BJ (cell line): ENCODE results near the gene P2RY8. TPM values are rescaled to one million over a fixed set of nuclear protein-coding genes. Genes with fewer than 3 reads are reported as not detected.
A peak's percentile ranks its signal among the peaks of the same experiment; 100 is the strongest.

ENCODE experiments used
- CTCF ChIA-PET: fragments of 350-600 bp; formaldehyde crosslinking; extraction: SDS; loops from one replicate; lab custom pipeline; 2021; ENCODE audit warnings: antibody characterized with exemption, inconsistent platforms; lab: Yijun Ruan, JAX
- POLR2A ChIA-PET: fragments of 300-600 bp; sonication (Branson Sonifier 250); formaldehyde crosslinking; extraction: SDS; loops from one replicate; lab custom pipeline; 2021; ENCODE audit warnings: antibody characterized with exemption; lab: Charles Lee
- DNase-seq: peaks from one replicate; pipeline ENCODE4 v3.0.0-alpha.2; 2011; ENCODE audit warnings: low read depth
- H3K27me3 ChIP-seq: 2 replicates; pipeline ENCODE4 v1.6.0; 2011; ENCODE audit warnings: low read length; ENCODE audit not compliant: control insufficient read depth, insufficient read depth
- H3K36me3 ChIP-seq: 2 replicates; pipeline ENCODE4 v1.5.1; 2011; ENCODE audit warnings: low read length; ENCODE audit not compliant: control insufficient read depth, insufficient read depth
- H3K4me3 ChIP-seq: 2 replicates; pipeline ENCODE4 v1.5.1; 2011; ENCODE audit warnings: low read depth, mild to moderate bottlenecking, control low read depth, low read length
- CTCF ChIP-seq: IDR thresholded peaks from 2 replicates; pipeline ENCODE4 v1.5.1; 2011; ENCODE audit warnings: low read depth, mild to moderate bottlenecking, control low read depth, inconsistent platforms, low read length, moderate library complexity; ENCODE audit not compliant: insufficient read depth
- polyA minus RNA-seq: library from RNA; depleted of rRNA, polyadenylated mRNA; stranded (reverse); fragments of >200 nt; gene quantifications from 2 replicates; pipeline ENCODE4 v1.2.3, GENCODE V29; 2011; rRNA and poly(A)+ RNA removed
- polyA plus RNA-seq: library from polyadenylated mRNA; depleted of rRNA; stranded (reverse); fragments of >200 nt; gene quantifications from 2 replicates; pipeline ENCODE4 v1.2.3, GENCODE V29; 2011; rRNA removed

The P2RY8 gene
- polyA plus RNA-seq (not detected in 2 replicates), polyA minus RNA-seq (not detected in 2 replicates)

GRCh38 chrX:1537031-1537715, at the start of gene P2RY8:
Gene P2RY8, minus strand, starts transcription at chrX:1537185. Its CDS starts 70,627 bp downstream, at chrX:1466558.
- no peak within 1 kb of the TSS for H3K4me3 ChIP-seq
- no peak for TF ChIP-seq CTCF
- H3K27me3 ChIP-seq, result no peaks in the 10 kb centered on the region
- ChIA-PET CTCF (no interaction called here), POLR2A (no interaction called here)
- peak; percentile 0 for DNase-seq
- H3K36me3 ChIP-seq, result no peaks in the 10 kb centered on the region

GRCh38 chrX:1584237-1585011, 47.4 kb upstream of the P2RY8 start:
- CTCF ChIA-PET, result no interaction called here
- no peak for DNase-seq
- POLR2A ChIA-PET, result no interaction called here
- H3K36me3 ChIP-seq, result no peaks in the 10 kb centered on the region
- no peak overlapping the region for H3K4me3 ChIP-seq
- no peak for TF ChIP-seq CTCF
- H3K27me3 ChIP-seq, result no peaks in the 10 kb centered on the region

- Histone ChIP-seq H3K36me3 (no peaks in the 10 kb centered on the region), H3K27me3 (no peaks in the 10 kb centered on the region), H3K4me3 (no peak overlapping the region)
- no peak for DNase-seq
- no peak for TF ChIP-seq CTCF
- ChIA-PET POLR2A (no interaction called here), CTCF (no interaction called here)
Observed at GRCh38 chrX:1582686-1583437, 45.9 kb upstream of the P2RY8 start.

- Histone ChIP-seq H3K4me3 (no peak overlapping the region), H3K27me3 (no peaks in the 10 kb centered on the region), H3K36me3 (no peaks in the 10 kb centered on the region)
- no peak for DNase-seq
- TF ChIP-seq CTCF, result peak; percentile 82
- CTCF ChIA-PET, result no interaction called here
- POLR2A ChIA-PET, result no interaction called here
Observed at GRCh38 chrX:1581132-1581531, 44.1 kb upstream of the P2RY8 start.
